GM23338 (cell line): ENCODE data around the gene SF3A1. TPM values are rescaled to one million over a fixed set of nuclear protein-coding genes. Genes with fewer than 3 reads are reported as not detected.

ENCODE experiments used
- ATAC-seq: fragments of 200-7000 bp; cut with Tn5 transposase; 3 replicates; pipeline ENCODE4 v1.9.1; 2020
- DNase-seq: peaks from one replicate; pipeline ENCODE4 v3.0.0-alpha.2; 2015; ENCODE audit warnings: low spot score
- H2AFZ ChIP-seq: fragments of 200-600 bp; sonication (generic); 2 replicates; pipeline ENCODE4 v1.8.0; 2016; ENCODE audit warnings: antibody characterized with exemption, mild to moderate bottlenecking, moderate library complexity
- H3F3A ChIP-seq: fragments of 200-600 bp; sonication (generic); replicated peaks from 2 replicates; pipeline ENCODE4 v1.8.0; 2017; ENCODE audit warnings: antibody characterized with exemption, mixed run types, low read depth
- H3K27ac ChIP-seq: fragments of 200-600 bp; sonication (generic); 2 replicates; pipeline ENCODE4 v1.6.1; 2016; ENCODE audit warnings: low read depth
- H3K27me3 ChIP-seq: fragments of 200-600 bp; sonication (generic); 2 replicates; pipeline ENCODE4 v1.8.0; 2016; ENCODE audit warnings: mild to moderate bottlenecking, mixed run types, moderate library complexity; ENCODE audit not compliant: insufficient read depth
- H3K36me3 ChIP-seq: fragments of 200-600 bp; sonication (generic); 2 replicates; pipeline ENCODE4 v1.8.0; 2016; ENCODE audit warnings: mild to moderate bottlenecking; ENCODE audit not compliant: insufficient read depth
- H3K4me1 ChIP-seq: fragments of 200-600 bp; sonication (generic); 2 replicates; pipeline ENCODE4 v1.8.0; 2016; ENCODE audit warnings: mild to moderate bottlenecking, moderate library complexity; ENCODE audit not compliant: insufficient read depth
- H3K4me2 ChIP-seq: fragments of 200-600 bp; sonication (generic); 2 replicates; pipeline ENCODE4 v1.7.1; 2017; ENCODE audit warnings: mixed run types
- H3K4me3 ChIP-seq: fragments of 200-600 bp; sonication (generic); 2 replicates; pipeline ENCODE4 v1.6.1; 2016; ENCODE audit warnings: mixed run types
- H3K79me2 ChIP-seq: fragments of 200-600 bp; sonication (generic); replicated peaks from 2 replicates; pipeline ENCODE4 v1.8.0; 2017; ENCODE audit warnings: mild to moderate bottlenecking; ENCODE audit not compliant: insufficient read depth
- H3K9me2 ChIP-seq: fragments of 200-600 bp; sonication (generic); 2 replicates; pipeline ENCODE4 v1.8.0; 2017; ENCODE audit not compliant: insufficient read depth
- H4K20me1 ChIP-seq: fragments of 200-600 bp; sonication (generic); replicated peaks from 2 replicates; pipeline ENCODE4 v1.8.0; 2017; ENCODE audit warnings: mild to moderate bottlenecking; ENCODE audit not compliant: insufficient read depth
- H3K27ac Mint-ChIP-seq: 2 replicates; pipeline ENCODE4 v1.8.0; 2020; ENCODE audit warnings: inconsistent platforms, mild to moderate bottlenecking, moderate library complexity, mixed read lengths
- H3K27me3 Mint-ChIP-seq: 3 replicates; pipeline ENCODE4 v1.8.0; 2022; ENCODE audit warnings: low read depth, mild to moderate bottlenecking, moderate library complexity, mixed read lengths, inconsistent platforms; ENCODE audit not compliant: insufficient read depth, poor library complexity
- H3K36me3 Mint-ChIP-seq: 3 replicates; pipeline ENCODE4 v1.8.0; 2021; ENCODE audit warnings: low read depth, mild to moderate bottlenecking, inconsistent platforms, moderate library complexity, mixed read lengths
- H3K4me1 Mint-ChIP-seq: 3 replicates; pipeline ENCODE4 v1.8.0; 2020; ENCODE audit warnings: mild to moderate bottlenecking, inconsistent platforms, mixed read lengths
- H3K4me3 Mint-ChIP-seq: 3 replicates; pipeline ENCODE4 v1.8.0; 2021; ENCODE audit warnings: moderate library complexity, mild to moderate bottlenecking, inconsistent platforms, mixed read lengths
- H3K9me3 Mint-ChIP-seq: 3 replicates; pipeline ENCODE4 v1.8.0; 2020; ENCODE audit warnings: moderate library complexity, mild to moderate bottlenecking, inconsistent platforms, mixed read lengths
- CREB1 ChIP-seq: fragments of 250-450 bp; sonication (Bioruptor Pico); IDR thresholded peaks from 2 replicates; pipeline ENCODE4 v1.5.0; 2020; ENCODE audit warnings: low read depth, mild to moderate bottlenecking, moderate library complexity
- EZH2 ChIP-seq: fragments of 200-600 bp; sonication (generic); IDR thresholded peaks from one replicate; pipeline ENCODE4 v1.8.0; 2017; ENCODE audit warnings: antibody characterized with exemption, mild to moderate bottlenecking, low read depth; ENCODE audit not compliant: unreplicated experiment
- EZH2phosphoT487 ChIP-seq: fragments of 200-600 bp; sonication (generic); IDR thresholded peaks from one replicate; pipeline ENCODE4 v1.8.1; 2018; ENCODE audit warnings: antibody characterized with exemption; ENCODE audit not compliant: unreplicated experiment
- JUNB ChIP-seq: IDR thresholded peaks from one replicate; pipeline ENCODE4 v1.6.1; 2016; ENCODE audit warnings: antibody characterized with exemption; ENCODE audit not compliant: unreplicated experiment
- NANOG ChIP-seq: IDR thresholded peaks from 2 replicates; pipeline ENCODE4 v1.6.1; 2016; ENCODE audit warnings: antibody characterized with exemption, borderline replicate concordance
- POLR2AphosphoS5 ChIP-seq: IDR thresholded peaks from 2 replicates; pipeline ENCODE4 v1.6.1; 2016; ENCODE audit warnings: antibody characterized with exemption, low read depth
- REST ChIP-seq: IDR thresholded peaks from one replicate; pipeline ENCODE4 v1.6.1; 2018; ENCODE audit warnings: antibody characterized with exemption; ENCODE audit not compliant: unreplicated experiment
- STAT1 ChIP-seq: IDR thresholded peaks from one replicate; pipeline ENCODE4 v1.6.1; 2016; ENCODE audit warnings: antibody characterized with exemption; ENCODE audit not compliant: unreplicated experiment
- ZNF114 ChIP-seq: fragments of 250-450 bp; sonication (Bioruptor Pico); IDR thresholded peaks from 2 replicates; pipeline ENCODE4 v1.5.0; 2020; ENCODE audit warnings: mild to moderate bottlenecking, moderate library complexity
- ZNF331 ChIP-seq: fragments of 250-450 bp; sonication (Bioruptor Pico); IDR thresholded peaks from 2 replicates; pipeline ENCODE4 v1.5.0; 2020; ENCODE audit warnings: low read depth, mild to moderate bottlenecking, moderate library complexity
- ZNF462 ChIP-seq: fragments of 250-450 bp; sonication (Bioruptor Pico); IDR thresholded peaks from 2 replicates; pipeline ENCODE4 v1.5.0; 2020; ENCODE audit warnings: mild to moderate bottlenecking, moderate library complexity
- polyA plus RNA-seq: library from polyadenylated mRNA; unstranded; fragments of >200 nt; fragmentation: Nextera tagmentation; extraction: Ambion mirVana; gene quantifications from 2 replicates; pipeline ENCODE4 v1.2.1, GENCODE V29; 2016
- total RNA-seq: library from RNA; depleted of rRNA; stranded (reverse); fragments of >200 nt; shearing (Covaris generic); gene quantifications from 2 replicates; pipeline ENCODE4 v1.2.3, GENCODE V29; 2014
- TF ChIP-seq, protein P1 (sequence below), 2 experiments: fragments of 200-600 bp in 1 of 2; sonication (generic) in 1 of 2; conservative IDR thresholded peaks; 2 replicates each; pipeline versions ENCODE4 v1.5.1 to v1.6.1; 2016 to 2017; ENCODE audit warnings: antibody characterized with exemption in 2 of 2, low read depth in 2 of 2, mild to moderate bottlenecking in 2 of 2, moderate library complexity in 1 of 2
- TF ChIP-seq, protein P2 (sequence below): IDR thresholded peaks from 2 replicates; pipeline ENCODE4 v1.6.1; 2016; ENCODE audit warnings: antibody characterized with exemption

The SF3A1 gene
- total and polyA plus RNA-seq, 2 experiments from 2014 or later: 107 to 108 TPM

GRCh38 chr22:30398685-30399680, 42.3 kb upstream of the SF3A1 start:
- Histone ChIP-seq H3K4me1 (peaks cover 17% of the 10 kb centered on the region), H3F3A (peaks cover 4% of the 10 kb centered on the region; the same call in 1 of the 2 replicates), H3K27ac (no peak overlapping the region), H3K4me3 (no peak overlapping the region), H3K4me2 (no peak overlapping the region), H2AFZ (no peak overlapping the region), H3K27me3 (peaks cover 34% of the 10 kb centered on the region), H4K20me1 (no peaks in the 10 kb centered on the region), H3K9me2 (no peaks in the 10 kb centered on the region), H3K36me3 (no peaks in the 10 kb centered on the region), H3K79me2 (no peaks in the 10 kb centered on the region)
- Mint-ChIP-seq H3K36me3 (no peaks in the 10 kb centered on the region; the same call in 1 of the 3 replicates), H3K27me3 (peaks cover 36% of the 10 kb centered on the region), H3K27ac (no peak overlapping the region), H3K4me3 (no peak overlapping the region), H3K9me3 (no peaks in the 10 kb centered on the region), H3K4me1 (peaks cover 24% of the 10 kb centered on the region)
- DNase-seq: no peak
- TF ChIP-seq, protein P1, sequence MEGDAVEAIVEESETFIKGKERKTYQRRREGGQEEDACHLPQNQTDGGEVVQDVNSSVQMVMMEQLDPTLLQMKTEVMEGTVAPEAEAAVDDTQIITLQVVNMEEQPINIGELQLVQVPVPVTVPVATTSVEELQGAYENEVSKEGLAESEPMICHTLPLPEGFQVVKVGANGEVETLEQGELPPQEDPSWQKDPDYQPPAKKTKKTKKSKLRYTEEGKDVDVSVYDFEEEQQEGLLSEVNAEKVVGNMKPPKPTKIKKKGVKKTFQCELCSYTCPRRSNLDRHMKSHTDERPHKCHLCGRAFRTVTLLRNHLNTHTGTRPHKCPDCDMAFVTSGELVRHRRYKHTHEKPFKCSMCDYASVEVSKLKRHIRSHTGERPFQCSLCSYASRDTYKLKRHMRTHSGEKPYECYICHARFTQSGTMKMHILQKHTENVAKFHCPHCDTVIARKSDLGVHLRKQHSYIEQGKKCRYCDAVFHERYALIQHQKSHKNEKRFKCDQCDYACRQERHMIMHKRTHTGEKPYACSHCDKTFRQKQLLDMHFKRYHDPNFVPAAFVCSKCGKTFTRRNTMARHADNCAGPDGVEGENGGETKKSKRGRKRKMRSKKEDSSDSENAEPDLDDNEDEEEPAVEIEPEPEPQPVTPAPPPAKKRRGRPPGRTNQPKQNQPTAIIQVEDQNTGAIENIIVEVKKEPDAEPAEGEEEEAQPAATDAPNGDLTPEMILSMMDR (conservative IDR thresholded peaks at IDR 0.05; ENCODE audit: low read depth in 2 of 2): no peak
- TF ChIP-seq ZNF462 (CRISPR knock-in tag) (no peak), EZH2phosphoT487 (no peak), EZH2 (no peak), NANOG (no peak), POLR2AphosphoS5 (no peak), JUNB (no peak), STAT1 (no peak), ZNF331 (CRISPR knock-in tag) (no peak), ZNF114 (CRISPR knock-in tag) (no peak), CREB1 (no peak), REST (no peak)
- TF ChIP-seq, protein P2, sequence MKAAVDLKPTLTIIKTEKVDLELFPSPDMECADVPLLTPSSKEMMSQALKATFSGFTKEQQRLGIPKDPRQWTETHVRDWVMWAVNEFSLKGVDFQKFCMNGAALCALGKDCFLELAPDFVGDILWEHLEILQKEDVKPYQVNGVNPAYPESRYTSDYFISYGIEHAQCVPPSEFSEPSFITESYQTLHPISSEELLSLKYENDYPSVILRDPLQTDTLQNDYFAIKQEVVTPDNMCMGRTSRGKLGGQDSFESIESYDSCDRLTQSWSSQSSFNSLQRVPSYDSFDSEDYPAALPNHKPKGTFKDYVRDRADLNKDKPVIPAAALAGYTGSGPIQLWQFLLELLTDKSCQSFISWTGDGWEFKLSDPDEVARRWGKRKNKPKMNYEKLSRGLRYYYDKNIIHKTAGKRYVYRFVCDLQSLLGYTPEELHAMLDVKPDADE: no peak
- ATAC-seq: no peak
